ENCODE results near the gene CBLB. TPM values are rescaled to one million over a fixed set of nuclear protein-coding genes. Genes with fewer than 3 reads are reported as not detected.

CBLB gene
- total RNA-seq, 1 donor from 2014 or later: 41.5 TPM

GRCh38 chr3:105616374-105617121 is 252.3 kb downstream of the CBLB start:
- TF ChIP-seq, protein P1, sequence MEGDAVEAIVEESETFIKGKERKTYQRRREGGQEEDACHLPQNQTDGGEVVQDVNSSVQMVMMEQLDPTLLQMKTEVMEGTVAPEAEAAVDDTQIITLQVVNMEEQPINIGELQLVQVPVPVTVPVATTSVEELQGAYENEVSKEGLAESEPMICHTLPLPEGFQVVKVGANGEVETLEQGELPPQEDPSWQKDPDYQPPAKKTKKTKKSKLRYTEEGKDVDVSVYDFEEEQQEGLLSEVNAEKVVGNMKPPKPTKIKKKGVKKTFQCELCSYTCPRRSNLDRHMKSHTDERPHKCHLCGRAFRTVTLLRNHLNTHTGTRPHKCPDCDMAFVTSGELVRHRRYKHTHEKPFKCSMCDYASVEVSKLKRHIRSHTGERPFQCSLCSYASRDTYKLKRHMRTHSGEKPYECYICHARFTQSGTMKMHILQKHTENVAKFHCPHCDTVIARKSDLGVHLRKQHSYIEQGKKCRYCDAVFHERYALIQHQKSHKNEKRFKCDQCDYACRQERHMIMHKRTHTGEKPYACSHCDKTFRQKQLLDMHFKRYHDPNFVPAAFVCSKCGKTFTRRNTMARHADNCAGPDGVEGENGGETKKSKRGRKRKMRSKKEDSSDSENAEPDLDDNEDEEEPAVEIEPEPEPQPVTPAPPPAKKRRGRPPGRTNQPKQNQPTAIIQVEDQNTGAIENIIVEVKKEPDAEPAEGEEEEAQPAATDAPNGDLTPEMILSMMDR (IDR thresholded peaks at IDR 0.05): no peak
- no peak for ATAC-seq
- Histone ChIP-seq H3K27ac (no peak overlapping the region), H3K9me3 (no peaks in the 10 kb centered on the region), H3K36me3 (no peaks in the 10 kb centered on the region), H3K27me3 (no peaks in the 10 kb centered on the region), H3K4me3 (no peak overlapping the region), H3K4me1 (no peaks in the 10 kb centered on the region)
- no peak for DNase-seq
- intact Hi-C loops (cut with DNase I): no loop called here

DNA sequence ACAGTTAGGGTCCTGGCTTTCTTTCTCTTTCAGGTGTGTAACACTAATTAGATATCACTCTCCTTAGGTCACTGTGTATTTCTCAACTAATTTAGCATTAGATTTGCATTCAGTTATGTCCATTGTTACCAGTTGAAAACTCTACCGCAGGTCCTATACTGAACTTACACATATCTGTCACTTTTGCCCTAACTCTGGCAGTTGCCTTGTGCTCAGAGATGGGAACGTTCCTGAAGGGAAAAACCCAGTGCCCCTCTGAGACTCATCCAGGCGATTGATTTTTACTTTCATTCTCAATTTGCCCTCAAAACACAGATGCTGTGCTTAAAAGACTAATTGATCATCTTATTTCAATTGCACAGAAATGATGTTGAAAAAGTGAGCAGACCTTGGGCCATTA is 253.0 kb downstream of the CBLB start:
- DNase-seq: no peak
- no peak overlapping the region for H3K4me3 ChIP-seq
- H3K27ac ChIP-seq: no peak overlapping the region
- H3K9me3 ChIP-seq: no peaks in the 10 kb centered on the region
- H3K4me1 ChIP-seq: no peaks in the 10 kb centered on the region
- no peaks in the 10 kb centered on the region for H3K36me3 ChIP-seq
- TF ChIP-seq, protein P1 (IDR thresholded peaks at IDR 0.05): no peak
- no peak for ATAC-seq
- H3K27me3 ChIP-seq: no peaks in the 10 kb centered on the region
- intact Hi-C loops (cut with DNase I): no loop called here

- H3K4me3 ChIP-seq: no peak overlapping the region
- TF ChIP-seq, protein P1 (IDR thresholded peaks at IDR 0.05): no peak
- H3K36me3 ChIP-seq: no peaks in the 10 kb centered on the region
- no peaks in the 10 kb centered on the region for H3K27me3 ChIP-seq
- ATAC-seq (no peak), DNase-seq (no peak)
- H3K9me3 ChIP-seq: no peaks in the 10 kb centered on the region
- H3K4me1 ChIP-seq: no peaks in the 10 kb centered on the region
- H3K27ac ChIP-seq: no peak overlapping the region
- intact Hi-C loops (cut with DNase I): no loop called here
These were observed 254.4 kb downstream of the CBLB start for GRCh38 chr3:105614288-105615030.

DNA sequence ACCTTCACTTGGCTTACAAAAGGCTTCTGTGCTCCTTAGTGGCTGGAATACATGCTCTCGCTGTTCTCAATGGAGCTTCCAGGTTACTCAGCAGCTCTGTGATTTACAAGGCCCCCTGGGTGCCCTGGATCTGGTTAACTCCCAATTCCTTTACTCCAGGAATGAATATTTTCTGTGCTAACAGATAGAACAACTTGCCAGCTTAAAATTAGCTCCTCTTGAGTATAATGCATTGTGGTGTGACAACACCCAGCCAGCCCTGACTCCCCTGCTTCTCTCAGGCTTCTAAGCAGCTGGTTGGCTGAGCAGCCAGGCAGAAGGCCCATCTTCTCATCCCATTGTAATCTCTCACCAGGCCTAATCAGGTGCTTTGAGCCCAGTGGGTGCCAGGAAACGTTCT is 255.7 kb downstream of the CBLB start:
- intact Hi-C loops (cut with DNase I): no loop called here

DNA sequence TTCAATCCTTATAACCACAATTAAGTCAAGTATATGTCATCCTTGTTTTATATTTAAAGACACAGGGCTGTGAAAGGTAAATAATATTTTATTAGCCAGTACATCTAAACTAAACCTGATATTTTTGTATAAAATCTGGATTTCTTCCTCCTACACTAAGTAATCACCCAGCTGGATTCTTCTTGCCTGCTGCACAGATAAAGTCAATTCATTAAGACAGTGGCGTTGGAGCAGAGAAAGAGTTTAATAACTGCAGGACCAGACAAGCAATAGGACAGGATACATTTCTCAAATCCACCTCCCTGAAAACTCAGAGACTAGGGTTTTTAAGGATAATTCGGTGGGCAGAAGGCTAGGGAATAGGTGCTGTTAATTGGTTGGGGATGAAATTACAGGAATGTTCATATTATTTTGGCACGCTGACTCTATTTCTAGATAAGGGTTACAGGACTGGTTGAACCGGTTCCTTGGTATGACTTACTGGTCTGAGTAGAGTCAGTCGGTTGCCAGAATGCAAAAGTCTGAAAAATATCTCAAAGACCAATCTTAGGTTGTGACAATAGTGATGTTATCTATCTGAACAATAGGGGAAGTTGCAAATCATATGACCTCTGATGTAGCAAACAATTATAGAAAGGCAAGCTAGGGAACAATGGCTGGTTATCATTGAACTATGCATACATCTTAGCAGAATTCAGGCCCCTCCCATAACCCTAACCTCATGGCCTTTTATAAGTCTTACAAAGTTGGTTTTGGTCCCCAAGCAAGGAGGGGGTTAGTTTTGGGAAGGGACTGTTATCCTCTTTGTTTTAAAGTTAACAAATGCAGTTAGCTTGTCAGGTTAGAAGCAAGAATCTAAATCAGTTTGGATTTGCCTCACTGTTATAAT is 257.3 kb downstream of the CBLB start:
- intact Hi-C loops (cut with DNase I): no loop called here
- no peak for DNase-seq
- Histone ChIP-seq H3K27me3 (no peaks in the 10 kb centered on the region), H3K9me3 (no peaks in the 10 kb centered on the region), H3K4me3 (no peak overlapping the region), H3K27ac (no peak overlapping the region), H3K4me1 (no peaks in the 10 kb centered on the region), H3K36me3 (no peaks in the 10 kb centered on the region)
- TF ChIP-seq, protein P1 (IDR thresholded peaks at IDR 0.05): no peak
- peak; percentile 82 for ATAC-seq

More for the DNA sequence above, 255.7 kb downstream of the CBLB start:
- Histone ChIP-seq H3K27me3 (no peaks in the 10 kb centered on the region), H3K36me3 (no peaks in the 10 kb centered on the region), H3K4me1 (no peaks in the 10 kb centered on the region), H3K27ac (no peak overlapping the region), H3K9me3 (no peaks in the 10 kb centered on the region), H3K4me3 (no peak overlapping the region)
- TF ChIP-seq, protein P1 (IDR thresholded peaks at IDR 0.05): no peak
- no peak for ATAC-seq
- DNase-seq: no peak

All from upper lobe of right lung (tissue), 1 donor.